Measurements from ENCODE around the gene PDE10A.

The PDE10A gene

DNA sequence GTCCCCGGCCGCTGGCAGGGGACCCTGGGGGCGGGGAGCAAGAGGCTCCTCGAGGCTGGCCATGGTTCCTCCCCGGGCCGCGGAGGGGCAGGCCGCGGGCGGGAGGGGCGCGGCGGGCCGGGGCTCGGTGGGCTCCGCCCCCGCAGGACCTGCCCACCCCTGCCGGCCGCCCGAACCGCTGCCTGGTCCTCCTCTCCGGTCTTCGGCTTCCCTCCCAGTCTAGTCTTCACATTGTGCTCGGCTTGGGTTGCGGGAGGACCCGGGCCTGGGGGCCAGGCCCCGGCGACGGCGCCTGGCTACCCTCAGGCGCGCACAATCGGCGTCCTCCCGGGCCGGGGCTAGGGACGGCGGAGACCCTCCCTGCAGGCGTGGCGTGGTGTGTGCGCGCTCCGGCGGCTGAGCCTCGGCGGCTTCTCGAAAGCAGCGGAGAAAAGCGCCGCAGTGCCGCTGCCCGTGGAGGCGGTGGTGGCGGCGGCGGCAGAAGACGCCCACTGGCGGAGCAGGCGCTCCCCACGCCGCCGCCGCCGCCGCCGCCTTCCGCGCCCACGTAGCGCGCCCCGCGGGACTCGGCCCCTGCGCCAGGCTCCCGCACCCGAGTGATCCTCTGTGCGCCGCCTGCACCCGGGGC, at the start of gene PDE10A:
Gene PDE10A, minus strand, starts transcription at position 493 of the 628 bp plus-strand sequence. Its CDS starts 430 bp downstream, at position 63.
- TF ChIP-seq, protein P1, sequence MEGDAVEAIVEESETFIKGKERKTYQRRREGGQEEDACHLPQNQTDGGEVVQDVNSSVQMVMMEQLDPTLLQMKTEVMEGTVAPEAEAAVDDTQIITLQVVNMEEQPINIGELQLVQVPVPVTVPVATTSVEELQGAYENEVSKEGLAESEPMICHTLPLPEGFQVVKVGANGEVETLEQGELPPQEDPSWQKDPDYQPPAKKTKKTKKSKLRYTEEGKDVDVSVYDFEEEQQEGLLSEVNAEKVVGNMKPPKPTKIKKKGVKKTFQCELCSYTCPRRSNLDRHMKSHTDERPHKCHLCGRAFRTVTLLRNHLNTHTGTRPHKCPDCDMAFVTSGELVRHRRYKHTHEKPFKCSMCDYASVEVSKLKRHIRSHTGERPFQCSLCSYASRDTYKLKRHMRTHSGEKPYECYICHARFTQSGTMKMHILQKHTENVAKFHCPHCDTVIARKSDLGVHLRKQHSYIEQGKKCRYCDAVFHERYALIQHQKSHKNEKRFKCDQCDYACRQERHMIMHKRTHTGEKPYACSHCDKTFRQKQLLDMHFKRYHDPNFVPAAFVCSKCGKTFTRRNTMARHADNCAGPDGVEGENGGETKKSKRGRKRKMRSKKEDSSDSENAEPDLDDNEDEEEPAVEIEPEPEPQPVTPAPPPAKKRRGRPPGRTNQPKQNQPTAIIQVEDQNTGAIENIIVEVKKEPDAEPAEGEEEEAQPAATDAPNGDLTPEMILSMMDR (IDR thresholded peaks at IDR 0.05): no peak

DNA sequence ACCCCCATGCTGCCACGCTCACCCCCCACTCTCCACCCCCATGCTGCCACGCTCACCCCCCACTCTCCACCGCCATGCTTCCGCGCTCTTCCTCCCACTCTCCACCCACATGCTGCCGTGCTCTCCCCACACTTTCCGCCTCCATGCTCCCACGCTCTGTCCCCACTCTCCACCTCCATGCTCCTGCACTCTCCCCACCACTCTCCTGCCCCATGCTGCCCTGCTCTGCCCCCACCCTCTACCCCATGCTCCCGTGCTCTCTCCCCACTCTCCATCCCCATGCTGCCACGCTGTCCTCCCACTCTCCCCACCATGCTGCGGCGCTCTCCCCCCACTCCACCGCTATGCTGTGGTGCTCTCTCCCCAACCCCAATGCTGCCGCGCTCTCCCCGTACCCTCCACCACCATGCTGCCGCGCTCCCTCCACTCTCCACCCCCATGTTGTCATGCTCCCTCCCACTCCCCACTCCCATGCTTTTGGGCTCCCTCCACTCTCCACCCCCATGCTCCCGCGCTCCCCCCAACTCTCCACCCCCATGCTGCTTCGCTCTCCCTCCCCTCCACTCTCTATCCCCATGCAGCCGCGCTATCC, 46.0 kb upstream of the PDE10A start:
- TF ChIP-seq, protein P1 (IDR thresholded peaks at IDR 0.05): no peak

DNA sequence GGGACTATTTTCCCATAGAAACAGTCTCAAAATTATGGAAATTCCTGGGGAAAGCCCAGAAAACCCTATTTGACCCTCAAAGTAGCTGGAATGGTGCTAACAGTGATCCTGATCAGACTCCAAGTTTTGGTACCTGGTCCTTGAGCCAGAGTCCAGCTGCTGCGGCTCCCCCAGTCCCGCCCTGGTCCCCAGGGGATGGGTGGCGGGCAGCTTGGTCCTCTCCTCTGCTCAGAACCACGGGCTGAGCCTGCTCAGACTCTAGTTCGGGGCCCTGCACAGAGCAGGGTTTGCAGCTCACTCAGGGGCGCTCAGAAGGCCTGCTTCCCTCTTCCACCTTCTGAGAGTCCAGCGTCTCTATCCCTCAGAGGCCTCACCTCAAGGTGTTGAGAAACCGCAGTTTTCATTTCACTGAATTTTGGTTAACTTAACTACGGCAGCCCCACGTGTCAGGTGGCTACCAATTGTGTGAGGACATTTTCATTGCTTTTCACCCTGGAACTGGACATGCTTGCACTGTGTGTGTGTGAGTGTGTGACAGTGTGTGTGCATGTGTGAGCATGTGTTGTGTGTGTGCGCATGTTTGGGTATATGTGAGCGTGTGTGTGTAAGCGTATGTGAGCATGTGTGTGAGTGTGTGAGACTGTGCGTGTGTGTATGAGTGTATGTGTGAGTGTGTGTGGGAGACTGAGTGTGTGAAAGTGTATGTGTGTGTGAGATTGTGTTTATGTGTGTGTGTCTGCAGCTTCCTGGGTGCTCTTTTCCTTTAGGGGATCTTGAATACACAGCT, 44.2 kb upstream of the PDE10A start:
- TF ChIP-seq, protein P1 (IDR thresholded peaks at IDR 0.05): no peak

DNA sequence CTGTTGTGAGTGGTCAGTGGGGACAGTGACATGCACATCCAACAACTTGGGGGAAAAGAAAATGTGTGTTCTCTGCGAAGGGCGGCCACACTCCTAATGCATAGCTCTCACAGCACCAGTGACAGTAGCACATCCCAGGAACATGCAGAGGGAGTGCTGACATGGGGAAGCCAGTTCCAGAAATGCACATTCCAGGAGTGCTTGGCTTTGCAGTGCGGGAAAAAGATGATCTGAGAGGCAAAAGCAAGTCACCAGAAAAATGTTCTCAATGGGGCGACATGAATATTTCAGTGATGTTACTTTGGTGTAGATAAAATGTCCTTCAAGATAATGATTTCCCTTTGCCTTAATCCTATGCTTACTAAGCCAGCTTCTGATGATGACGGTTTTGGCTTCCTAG, 42.9 kb upstream of the PDE10A start:
- TF ChIP-seq, protein P1 (IDR thresholded peaks at IDR 0.05): no peak

DNA sequence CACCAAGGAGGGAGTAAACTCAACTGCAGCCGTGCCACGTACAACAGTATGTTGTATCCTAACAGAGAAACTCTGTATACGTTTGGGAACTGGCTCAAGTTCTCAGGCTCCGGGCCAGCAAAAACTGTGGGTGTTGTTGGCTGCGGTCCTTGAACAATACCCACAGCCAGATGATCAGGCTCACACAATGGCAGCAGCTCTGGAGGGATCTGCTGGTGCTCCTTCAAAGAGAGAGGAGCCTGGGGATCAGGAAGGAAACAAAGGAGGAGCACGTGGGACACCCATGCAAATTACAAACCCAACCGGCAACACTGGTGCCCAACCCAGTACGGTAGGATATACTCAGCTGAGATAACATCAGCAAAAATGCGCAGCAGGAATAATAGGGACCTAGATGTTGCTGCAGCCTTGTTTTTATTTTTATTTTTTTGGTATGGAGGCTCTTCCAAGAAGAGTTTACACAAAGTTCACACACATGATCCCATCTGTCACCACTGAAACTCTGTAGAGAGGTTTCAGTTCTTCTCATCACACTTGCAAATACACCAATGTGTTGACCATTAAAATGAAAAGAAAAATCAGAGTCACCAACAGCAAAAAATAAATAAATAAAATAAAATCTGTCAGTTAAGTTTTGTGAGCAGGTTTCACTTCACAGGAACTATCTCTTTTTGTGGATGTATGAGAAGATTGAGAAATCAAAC, 41.2 kb upstream of the PDE10A start:
- TF ChIP-seq, protein P1 (IDR thresholded peaks at IDR 0.05): no peak

DNA sequence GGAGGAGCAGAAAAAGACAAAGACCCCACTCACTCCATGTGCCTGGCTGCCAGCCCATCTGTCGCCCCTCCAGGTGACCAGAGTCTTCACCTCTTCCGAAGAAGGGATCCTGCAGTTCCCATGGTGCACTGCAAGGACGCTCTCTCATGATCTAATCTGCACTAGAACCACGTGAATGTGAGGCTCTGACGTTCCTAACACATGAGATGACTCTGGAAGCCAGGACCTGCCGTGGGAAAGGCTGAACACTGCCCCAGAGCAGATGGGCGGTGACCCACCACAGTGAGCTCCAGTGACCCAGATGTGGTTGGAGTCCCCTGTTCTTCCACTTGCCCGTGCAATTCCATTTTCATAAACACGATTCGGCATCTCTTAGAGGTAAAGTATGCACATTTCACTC, 39.6 kb upstream of the PDE10A start:
- TF ChIP-seq, protein P1 (IDR thresholded peaks at IDR 0.05): no peak

DNA sequence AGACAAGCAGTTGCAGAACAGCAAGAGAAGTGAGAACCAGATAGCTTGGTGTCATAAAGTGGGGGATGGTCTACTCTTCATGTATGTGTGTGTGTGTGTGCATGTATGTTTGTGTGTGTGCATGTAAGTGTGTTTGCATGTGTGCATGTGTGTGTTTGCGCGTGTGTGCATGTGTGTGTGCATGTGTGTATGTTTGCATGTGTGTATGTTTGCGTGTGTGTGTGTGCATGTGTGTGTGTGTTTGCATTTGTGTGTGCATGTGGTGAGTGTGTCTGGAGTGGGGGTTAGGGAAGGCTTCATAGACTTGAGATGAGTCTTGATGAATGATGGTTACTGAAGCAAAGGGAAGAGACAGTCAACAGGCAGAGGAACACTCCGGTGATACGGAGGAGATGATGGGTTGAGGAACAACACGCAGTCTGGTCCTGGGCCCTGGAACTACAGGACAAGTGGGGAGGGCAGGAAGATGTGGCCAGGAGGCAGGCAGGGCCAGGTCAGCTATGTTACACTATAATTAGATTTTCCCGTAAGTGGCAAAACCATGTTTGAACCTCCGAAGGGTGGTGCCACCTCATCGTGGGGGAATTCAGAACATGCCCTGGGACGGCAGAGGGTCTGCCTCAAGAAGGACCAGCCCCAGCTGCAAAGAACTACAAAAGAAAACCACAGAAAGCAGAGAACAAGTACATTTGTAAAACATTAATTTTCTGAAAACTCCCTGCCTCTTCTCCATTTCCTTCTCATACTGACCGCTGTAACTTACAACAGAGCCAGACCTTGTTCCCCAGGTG, 38.7 kb upstream of the PDE10A start:
- TF ChIP-seq, protein P1 (IDR thresholded peaks at IDR 0.05): no peak
